Fibroblast of villous mesenchyme (primary cell): ENCODE results near the gene DYRK1A. TPM values are rescaled to one million over a fixed set of nuclear protein-coding genes. Genes with fewer than 3 reads are reported as not detected.

Source experiments
- DNase-seq: peaks from one replicate; pipeline ENCODE4 v3.0.0-alpha.2; 2010; ENCODE audit warnings: low read depth
- H3K4me3 ChIP-seq: 2 replicates; pipeline ENCODE4 v1.5.1; 2011; ENCODE audit warnings: low read depth, mild to moderate bottlenecking, low read length
- CTCF ChIP-seq: IDR thresholded peaks from 2 replicates; pipeline ENCODE4 v1.5.1; 2012; ENCODE audit warnings: low read depth, mild to moderate bottlenecking, low read length; ENCODE audit not compliant: insufficient read depth
- total RNA-seq: library from RNA; depleted of rRNA; stranded (reverse); fragments of >200 nt; gene quantifications from 2 replicates; pipeline ENCODE4 v1.2.3, GENCODE V29; 2012

The DYRK1A gene
- total RNA-seq, 1 donor = 77.7 TPM

DNA sequence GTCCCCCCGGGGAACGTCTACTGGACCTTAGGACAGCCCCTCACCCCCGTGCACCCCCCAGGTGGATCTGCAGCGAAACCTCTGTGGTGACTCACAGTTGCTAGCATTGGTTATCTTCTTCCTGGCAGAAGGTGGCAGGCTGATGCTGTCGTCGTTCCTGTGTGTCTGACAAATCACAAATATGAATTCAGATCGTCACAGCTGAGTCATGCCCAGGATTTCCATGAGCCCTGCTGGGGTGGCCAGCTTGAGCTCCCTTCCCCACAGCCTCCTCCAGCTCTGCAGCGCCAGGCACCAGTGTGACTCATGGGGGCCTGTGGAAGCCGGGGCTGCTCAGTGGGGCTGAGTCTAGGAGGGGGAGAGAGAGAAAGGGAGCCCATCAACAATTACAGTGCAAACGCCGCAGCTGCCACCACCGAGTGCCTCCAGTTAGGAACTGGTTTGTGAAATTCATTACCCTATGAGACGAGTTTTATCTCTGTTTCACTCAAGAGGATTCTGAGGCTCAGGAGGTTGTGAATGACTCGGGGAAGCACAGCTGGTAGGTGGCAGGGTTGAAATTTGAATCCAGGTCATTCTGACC, 197.9 kb downstream of the DYRK1A start:
- peak overlapping the region; percentile 61 for H3K4me3 ChIP-seq
- no peak for TF ChIP-seq CTCF
- DNase-seq = peak; percentile 96

DNA sequence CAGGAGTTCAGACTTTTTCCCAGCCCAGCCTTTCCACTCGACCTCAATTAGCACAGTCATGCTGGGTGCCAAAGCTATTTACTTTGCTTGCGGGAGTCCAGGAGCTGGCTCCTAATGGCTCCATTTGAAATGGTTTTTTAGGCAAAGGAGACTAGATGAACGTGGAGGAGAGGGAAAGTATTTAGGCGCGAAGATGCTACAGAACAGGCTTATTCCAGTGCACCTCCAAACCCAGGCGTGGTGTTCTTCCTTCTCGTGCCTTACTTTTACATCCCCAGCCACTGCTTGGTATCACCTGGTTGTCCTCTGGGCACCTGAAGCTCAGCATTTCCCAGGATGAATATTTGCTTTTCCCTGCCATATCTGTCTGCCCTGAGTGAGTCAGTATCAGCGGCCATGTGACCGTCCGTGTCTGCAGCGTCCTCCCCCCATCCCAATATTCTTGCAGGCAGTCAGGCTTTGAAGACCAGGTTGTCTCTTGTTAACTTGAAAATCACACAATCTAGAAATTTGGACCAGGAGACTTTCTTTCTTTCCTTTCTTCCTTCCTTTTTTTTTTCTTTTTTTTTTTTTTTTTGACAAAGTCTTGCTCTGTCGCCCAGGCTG, 198.5 kb downstream of the DYRK1A start:
- DNase-seq = peak; percentile 18
- no peak for TF ChIP-seq CTCF
- peak overlapping the region; percentile 61 for H3K4me3 ChIP-seq

DNA sequence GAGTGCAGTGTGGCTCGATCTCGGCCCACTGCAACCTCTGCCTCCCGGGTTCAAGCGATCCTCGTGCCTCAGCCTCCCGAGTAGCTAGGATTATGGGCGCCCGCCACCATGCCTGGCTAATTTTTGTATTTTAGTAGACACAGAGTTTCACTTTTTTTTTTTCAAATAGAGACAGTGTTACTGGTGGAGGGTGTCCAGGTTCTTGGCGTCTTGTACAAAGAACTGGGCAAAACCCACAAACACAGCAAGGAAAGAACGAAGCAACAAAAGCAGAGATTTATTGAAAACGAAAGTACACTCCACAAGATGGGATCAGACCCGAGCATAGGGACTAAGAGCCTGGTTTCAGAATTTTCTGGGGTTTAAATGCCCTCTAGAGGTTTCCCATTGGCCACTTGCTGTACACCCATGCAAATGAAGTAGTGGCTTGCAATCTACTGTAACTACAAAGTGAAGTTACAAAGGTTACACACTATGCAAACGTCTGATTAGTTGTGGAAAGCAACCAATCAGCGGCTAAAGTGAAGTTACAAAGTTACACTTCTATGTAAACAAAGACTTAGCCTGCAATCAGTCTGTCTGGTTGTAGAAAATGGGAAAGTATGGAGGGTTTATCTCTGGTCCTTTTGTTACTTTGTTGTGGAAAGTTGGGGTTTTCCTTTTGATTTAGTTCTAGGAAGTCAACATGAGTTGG, 199.1 kb downstream of the DYRK1A start:
- TF ChIP-seq CTCF = no peak
- DNase-seq = peak; percentile 80
- peak overlapping the region; percentile 4 for H3K4me3 ChIP-seq

DNA sequence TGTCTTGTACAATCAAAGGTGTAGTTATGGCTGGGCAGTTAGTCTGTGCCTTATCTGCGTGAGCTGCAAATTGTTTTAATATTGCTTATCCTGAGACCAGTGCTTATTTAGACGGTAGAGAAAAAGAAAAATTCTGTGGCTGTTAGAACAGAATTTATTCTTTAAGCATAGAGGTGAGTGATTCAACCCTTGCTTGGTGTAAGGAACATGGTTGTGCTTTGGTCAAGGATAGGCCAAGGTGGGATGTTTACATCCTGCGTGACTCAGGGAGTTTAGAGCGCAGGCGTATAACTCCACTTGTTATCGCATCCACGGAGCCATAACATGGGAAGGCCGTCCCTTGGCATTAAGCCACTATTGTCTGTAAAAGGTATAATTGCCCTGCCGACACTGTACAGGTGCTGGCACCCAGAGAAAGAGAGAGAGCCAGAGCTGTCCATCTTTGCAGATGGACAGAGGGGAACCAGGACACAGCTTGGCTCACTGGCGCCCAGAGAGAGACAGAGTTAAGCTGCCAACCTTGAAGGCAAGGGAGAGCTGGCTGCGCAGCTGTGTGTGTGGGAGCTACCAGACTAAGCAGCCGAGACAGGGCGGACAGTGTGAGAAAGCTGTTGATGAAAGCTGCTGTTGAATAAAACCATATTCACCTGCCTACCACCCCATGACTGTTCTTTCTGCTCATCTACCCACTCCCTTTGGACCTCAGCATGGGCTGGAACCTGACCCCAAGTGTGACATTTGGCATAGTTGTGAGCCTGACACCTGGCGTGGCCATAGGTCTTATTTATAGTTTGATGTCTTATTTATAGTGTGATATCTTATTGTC, 200.4 kb downstream of the DYRK1A start:
- no peak for DNase-seq
- no peak overlapping the region for H3K4me3 ChIP-seq

GRCh38 chr21:37568415-37568814, 201.8 kb downstream of the DYRK1A start:
- H3K4me3 ChIP-seq = no peak overlapping the region
- TF ChIP-seq CTCF = no peak
- DNase-seq = no peak

More for the DNA sequence above, 200.4 kb downstream of the DYRK1A start:
- no peak for TF ChIP-seq CTCF

DNA sequence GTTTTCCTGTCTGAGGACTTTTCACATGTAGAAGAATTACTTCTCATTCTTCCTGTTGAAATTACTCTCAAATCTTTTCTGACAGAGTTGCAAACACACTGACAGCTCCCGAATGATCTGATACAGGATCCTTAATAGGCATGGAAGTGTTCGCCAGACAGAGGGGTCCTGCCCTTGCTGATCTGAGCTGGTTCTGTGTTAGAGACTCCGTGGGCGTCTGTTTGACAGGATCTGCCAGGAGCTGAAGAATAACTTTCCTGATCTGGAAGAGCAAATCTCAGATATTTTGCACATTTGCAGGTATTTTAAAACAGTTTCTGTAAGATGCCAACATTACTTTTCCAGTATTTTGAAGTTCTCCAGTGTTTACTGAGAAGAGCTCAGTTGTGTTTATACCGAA, 202.3 kb downstream of the DYRK1A start:
- TF ChIP-seq CTCF = no peak
- DNase-seq = no peak
- no peak overlapping the region for H3K4me3 ChIP-seq
